HEK293 (cell line): ENCODE data around the gene ADM5.

ENCODE experiments used
- CTCF ChIA-PET: fragments of 350-600 bp; formaldehyde crosslinking; extraction: SDS; loops from one replicate; lab custom pipeline; 2021; ENCODE audit warnings: antibody characterized with exemption; lab: Yijun Ruan, JAX
- POLR2A ChIA-PET: fragments of 300-600 bp; formaldehyde crosslinking; extraction: SDS; loops from one replicate; lab custom pipeline; 2020; ENCODE audit warnings: antibody characterized with exemption, inconsistent platforms; lab: Yijun Ruan, JAX
- H3K27ac ChIP-seq: fragments of 200-500 bp; sonication (Bioruptor generic); 2 replicates; pipeline ENCODE4 v1.5.1; 2014; ENCODE audit warnings: low read depth, low read length, control low read depth, inconsistent platforms; ENCODE audit errors: extremely low read depth
- H3K36me3 ChIP-seq, 2 experiments: fragments of 200-500 bp in 1 of 2; sonication (Bioruptor generic) in 1 of 2; 1 replicate in 1 of 2; 2 replicates in 1 of 2; pipeline ENCODE4 v1.5.1; 2014 to 2017; ENCODE audit warnings: inconsistent platforms in 2 of 2, low read length in 2 of 2; ENCODE audit not compliant: control insufficient read depth in 2 of 2, insufficient read depth in 1 of 2
- H3K4me1 ChIP-seq: fragments of 200-500 bp; sonication (Bioruptor generic); 2 replicates; pipeline ENCODE4 v1.5.1; 2014; ENCODE audit warnings: mild to moderate bottlenecking, low read length, inconsistent platforms; ENCODE audit not compliant: control insufficient read depth, insufficient read depth
- H3K4me3 ChIP-seq: 2 replicates; pipeline ENCODE4 v1.5.1; 2011; ENCODE audit warnings: low read depth, mild to moderate bottlenecking, control low read depth, low read length, moderate library complexity
- H3K9me3 ChIP-seq: fragments of 200-500 bp; sonication (Bioruptor generic); 2 replicates; pipeline ENCODE4 v1.5.1; 2014; ENCODE audit warnings: low read depth, low read length, inconsistent platforms; ENCODE audit not compliant: control insufficient read depth, insufficient read depth
- FEZF1 ChIP-seq: fragments of 450-650 bp; formaldehyde crosslinking; IDR thresholded peaks from 2 replicates; pipeline ENCODE4 v1.5.1; 2016; ENCODE audit warnings: missing biosample characterization, missing genetic modification characterization
- GLIS1 ChIP-seq: fragments of 450-650 bp; formaldehyde crosslinking; IDR thresholded peaks from 2 replicates; pipeline ENCODE4 v1.5.1; 2016; ENCODE audit warnings: missing biosample characterization, missing genetic modification characterization
- KLF7 ChIP-seq: fragments of 450-650 bp; formaldehyde crosslinking; IDR thresholded peaks from 2 replicates; pipeline ENCODE4 v1.5.1; 2016; ENCODE audit warnings: missing biosample characterization, missing genetic modification characterization, borderline replicate concordance
- PRDM10 ChIP-seq: fragments of 450-650 bp; formaldehyde crosslinking; IDR thresholded peaks from 2 replicates; pipeline ENCODE4 v1.5.1; 2016; ENCODE audit warnings: missing biosample characterization, missing genetic modification characterization
- SCRT1 ChIP-seq: fragments of 450-650 bp; formaldehyde crosslinking; IDR thresholded peaks from 2 replicates; pipeline ENCODE4 v1.5.1; 2016; ENCODE audit warnings: missing biosample characterization, missing genetic modification characterization, borderline replicate concordance
- SP3 ChIP-seq: fragments of 450-650 bp; formaldehyde crosslinking; IDR thresholded peaks from 2 replicates; pipeline ENCODE4 v1.5.1; 2016; ENCODE audit warnings: missing biosample characterization, missing genetic modification characterization
- YY2 ChIP-seq: fragments of 450-650 bp; formaldehyde crosslinking; IDR thresholded peaks from 2 replicates; pipeline ENCODE4 v1.5.1; 2016; ENCODE audit warnings: missing biosample characterization, missing genetic modification characterization
- ZBTB10 ChIP-seq: fragments of 450-650 bp; formaldehyde crosslinking; IDR thresholded peaks from 2 replicates; pipeline ENCODE4 v1.5.1; 2016; ENCODE audit warnings: missing biosample characterization, missing genetic modification characterization
- ZBTB17 ChIP-seq: fragments of 450-650 bp; formaldehyde crosslinking; IDR thresholded peaks from 2 replicates; pipeline ENCODE4 v1.5.1; 2016; ENCODE audit warnings: missing biosample characterization, missing genetic modification characterization
- ZEB2 ChIP-seq: fragments of 450-650 bp; formaldehyde crosslinking; IDR thresholded peaks from 2 replicates; pipeline ENCODE4 v1.5.1; 2016; ENCODE audit warnings: missing biosample characterization, missing genetic modification characterization
- ZNF133 ChIP-seq: fragments of 450-650 bp; formaldehyde crosslinking; IDR thresholded peaks from 2 replicates; pipeline ENCODE4 v1.5.1; 2016; ENCODE audit warnings: missing biosample characterization, missing genetic modification characterization
- ZNF146 ChIP-seq: fragments of 450-650 bp; formaldehyde crosslinking; IDR thresholded peaks from 2 replicates; pipeline ENCODE4 v1.5.1; 2016; ENCODE audit warnings: missing biosample characterization, missing genetic modification characterization
- ZNF26 ChIP-seq: fragments of 450-650 bp; formaldehyde crosslinking; IDR thresholded peaks from 2 replicates; pipeline ENCODE4 v1.5.1; 2016; ENCODE audit warnings: missing biosample characterization, missing genetic modification characterization
- ZNF274 ChIP-seq, 2 experiments: fragments of 200-500 bp in 1 of 2; fragments of 450-650 bp in 1 of 2; sonication (Bioruptor generic) in 1 of 2; formaldehyde crosslinking in 1 of 2; IDR thresholded peaks; 2 replicates each; pipeline versions ENCODE4 v1.5.1 to v1.6.1; 2014 to 2016; ENCODE audit warnings: borderline replicate concordance in 1 of 2, inconsistent platforms in 1 of 2, low read length in 1 of 2, missing biosample characterization in 1 of 2, missing genetic modification characterization in 1 of 2
- ZNF302 ChIP-seq: fragments of 450-650 bp; formaldehyde crosslinking; IDR thresholded peaks from 2 replicates; pipeline ENCODE4 v1.5.1; 2016; ENCODE audit warnings: missing biosample characterization, missing genetic modification characterization, low read depth
- ZNF366 ChIP-seq: fragments of 450-650 bp; formaldehyde crosslinking; conservative IDR thresholded peaks from 2 replicates; pipeline ENCODE4 v1.5.1; 2016; ENCODE audit warnings: missing biosample characterization, missing genetic modification characterization
- ZNF398 ChIP-seq: fragments of 450-650 bp; formaldehyde crosslinking; IDR thresholded peaks from 2 replicates; pipeline ENCODE4 v1.5.1; 2017; ENCODE audit warnings: missing biosample characterization, missing genetic modification characterization
- ZNF426 ChIP-seq: fragments of 450-650 bp; formaldehyde crosslinking; IDR thresholded peaks from 2 replicates; pipeline ENCODE4 v1.5.1; 2017; ENCODE audit warnings: missing biosample characterization, missing genetic modification characterization, mild to moderate bottlenecking, inconsistent platforms, moderate library complexity
- ZNF660 ChIP-seq: fragments of 450-650 bp; IDR thresholded peaks from 2 replicates; pipeline ENCODE4 v1.5.1; 2018; ENCODE audit warnings: missing biosample characterization, mild to moderate bottlenecking, missing genetic modification characterization
- ZNF704 ChIP-seq: fragments of 450-650 bp; formaldehyde crosslinking; IDR thresholded peaks from 2 replicates; pipeline ENCODE4 v1.5.1; 2016; ENCODE audit warnings: missing biosample characterization, missing genetic modification characterization
- ZNF707 ChIP-seq: fragments of 450-650 bp; formaldehyde crosslinking; IDR thresholded peaks from 2 replicates; pipeline ENCODE4 v1.5.1; 2016; ENCODE audit warnings: missing biosample characterization, missing genetic modification characterization
- ZNF777 ChIP-seq: fragments of 450-650 bp; formaldehyde crosslinking; IDR thresholded peaks from 2 replicates; pipeline ENCODE4 v1.5.1; 2017; ENCODE audit warnings: missing biosample characterization, missing genetic modification characterization, borderline replicate concordance
- ZNF843 ChIP-seq: fragments of 450-650 bp; formaldehyde crosslinking; IDR thresholded peaks from 2 replicates; pipeline ENCODE4 v1.5.1; 2016; ENCODE audit warnings: missing biosample characterization, missing genetic modification characterization

The ADM5 gene

GRCh38 chr19:49678985-49679770, 10.2 kb upstream of the ADM5 start (continued):
- peak; percentile 99 for TF ChIP-seq PRDM10 (tag by site-specific recombination)

GRCh38 chr19:49679771-49680413, 9.5 kb upstream of the ADM5 start:
- CTCF ChIA-PET: interaction anchor here (0.6 to 1.2 kb wide), 12 partner anchors 10 to 231 kb away, joined by 3 to 8 read pairs (median 4); no protein-coding TSS in a partner anchor
- Histone ChIP-seq H3K27ac (peak overlapping the region; percentile 52; the same call in 1 of the 2 replicates), H3K4me3 (no peak overlapping the region), H3K9me3 (no peaks in the 10 kb centered on the region), H3K36me3 (peaks cover 37 to 39% of the 10 kb centered on the region in 2 experiments), H3K4me1 (peaks cover 17% of the 10 kb centered on the region)
- POLR2A ChIA-PET: interaction anchor here (0.6 to 1.5 kb wide), 5 partner anchors 40 to 658 kb away, joined by 3 to 5 read pairs (median 3); partner anchors contain the start of gene RRAS
- TF ChIP-seq ZNF302 (tag by site-specific recombination) (no peak), SP3 (peak; percentile 29), ZBTB10 (tag by site-specific recombination) (peak; percentile 93), ZNF133 (no peak), KLF7 (tag by site-specific recombination) (no peak), ZNF660 (no peak), ZNF704 (tag by site-specific recombination) (no peak), GLIS1 (tag by site-specific recombination) (0 out of 2 replicates have a peak, but pooled peaks have one; percentile 4), ZNF777 (tag by site-specific recombination) (no peak), ZNF366 (no peak), SCRT1 (tag by site-specific recombination) (no peak), ZNF26 (tag by site-specific recombination) (no peak), ZNF274 (IDR thresholded peaks at IDR 0.05; ENCODE audit: low read length) (no peak), ZNF274 (tag by site-specific recombination; IDR thresholded peaks at IDR 0.05; ENCODE audit: borderline replicate concordance) (no peak), YY2 (tag by site-specific recombination) (no peak), ZNF707 (tag by site-specific recombination) (no peak), ZNF146 (tag by site-specific recombination) (no peak), ZEB2 (no peak), ZNF843 (tag by site-specific recombination) (no peak), ZNF398 (tag by site-specific recombination) (peak; percentile 34; the same call in 1 of the 2 replicates), FEZF1 (tag by site-specific recombination) (no peak), ZBTB17 (no peak), ZNF426 (tag by site-specific recombination) (no peak)
